ENCODE measurements around the gene ZNF23.

DNA sequence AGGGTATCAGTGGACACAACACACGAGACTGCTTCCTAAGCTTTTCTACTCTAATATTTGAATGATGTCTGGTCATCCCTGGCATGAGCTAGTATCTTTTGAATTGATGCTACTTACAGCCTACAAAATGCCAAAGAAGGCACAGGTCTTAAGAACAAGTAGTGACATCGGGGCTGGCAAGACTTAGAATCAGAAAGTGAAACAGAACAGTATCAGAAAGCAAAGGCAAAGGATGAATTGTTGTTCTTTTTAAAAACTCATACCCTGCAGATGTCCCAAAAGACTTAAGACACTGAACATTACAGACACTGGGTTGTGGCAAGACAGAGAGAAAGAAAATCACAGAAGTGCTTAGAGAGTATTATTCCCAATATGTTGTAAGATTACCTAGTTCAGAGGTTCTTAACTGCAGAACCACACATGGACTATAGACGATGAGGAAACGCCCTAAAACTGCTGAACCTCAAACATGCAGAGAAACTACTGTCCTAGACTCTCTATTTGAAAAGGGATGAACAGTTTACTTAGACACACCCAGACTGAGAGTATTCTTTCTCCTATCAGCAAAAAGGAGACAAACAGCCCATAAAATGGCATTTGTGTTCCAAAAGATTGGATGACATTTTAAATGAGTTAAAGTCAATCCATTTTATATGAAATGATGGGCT, 14.5 kb upstream of the ZNF23 start:
- TF ChIP-seq, protein P1, sequence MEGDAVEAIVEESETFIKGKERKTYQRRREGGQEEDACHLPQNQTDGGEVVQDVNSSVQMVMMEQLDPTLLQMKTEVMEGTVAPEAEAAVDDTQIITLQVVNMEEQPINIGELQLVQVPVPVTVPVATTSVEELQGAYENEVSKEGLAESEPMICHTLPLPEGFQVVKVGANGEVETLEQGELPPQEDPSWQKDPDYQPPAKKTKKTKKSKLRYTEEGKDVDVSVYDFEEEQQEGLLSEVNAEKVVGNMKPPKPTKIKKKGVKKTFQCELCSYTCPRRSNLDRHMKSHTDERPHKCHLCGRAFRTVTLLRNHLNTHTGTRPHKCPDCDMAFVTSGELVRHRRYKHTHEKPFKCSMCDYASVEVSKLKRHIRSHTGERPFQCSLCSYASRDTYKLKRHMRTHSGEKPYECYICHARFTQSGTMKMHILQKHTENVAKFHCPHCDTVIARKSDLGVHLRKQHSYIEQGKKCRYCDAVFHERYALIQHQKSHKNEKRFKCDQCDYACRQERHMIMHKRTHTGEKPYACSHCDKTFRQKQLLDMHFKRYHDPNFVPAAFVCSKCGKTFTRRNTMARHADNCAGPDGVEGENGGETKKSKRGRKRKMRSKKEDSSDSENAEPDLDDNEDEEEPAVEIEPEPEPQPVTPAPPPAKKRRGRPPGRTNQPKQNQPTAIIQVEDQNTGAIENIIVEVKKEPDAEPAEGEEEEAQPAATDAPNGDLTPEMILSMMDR (IDR thresholded peaks at IDR 0.05): no peak
- no peak for TF ChIP-seq POLR2A (IDR thresholded peaks at IDR 0.05)

All from Peyer's patch (tissue), 4 donors.